HG03521 (cell line): Measurements from ENCODE around the gene FAIM.
"Not testable (repeated sequence)": the region's sequence is repeated elsewhere in the genome, so short reads cannot be mapped to it uniquely, and the experiment has no call there.

ENCODE experiments used
- ATAC-seq: cut with Tn5 transposase; IDR thresholded peaks from one replicate; pipeline ENCODE4 v1.9.1; 2021; ENCODE audit warnings: mild to moderate bottlenecking, moderate library complexity; ENCODE audit not compliant: unreplicated experiment

The FAIM gene

GRCh38 chr3:138600100-138600745 lies 8.3 kb upstream of the FAIM start:
- no peak for ATAC-seq

GRCh38 chr3:138601661-138602060 lies 6.9 kb upstream of the FAIM start:
- not testable (repeated sequence) for ATAC-seq

DNA sequence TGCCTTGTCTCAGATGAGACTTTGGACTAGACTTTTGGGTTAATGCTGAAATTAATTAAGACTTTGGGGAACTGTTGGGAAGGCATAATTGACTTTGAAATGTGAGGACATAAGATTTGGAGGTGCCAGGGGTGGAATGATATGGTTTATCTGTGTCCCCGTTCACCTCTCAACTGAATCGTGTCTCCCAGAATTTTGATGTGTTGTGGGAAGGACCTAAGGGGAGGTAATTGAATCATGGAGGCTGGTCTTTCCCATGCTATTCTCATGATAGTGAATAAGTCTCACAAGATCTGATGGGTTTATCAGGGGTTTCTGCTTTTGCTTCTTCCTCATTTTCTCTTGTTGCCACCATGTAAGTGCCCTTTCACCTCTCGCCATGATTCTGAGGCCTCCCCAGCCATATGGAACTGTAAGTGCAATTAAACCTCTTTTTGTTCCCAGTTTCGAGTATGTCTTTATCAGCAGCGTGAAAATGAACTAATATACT lies 4.4 kb upstream of the FAIM start:
- not testable (repeated sequence) for ATAC-seq

GRCh38 chr3:138609898-138610266 lies 1.3 kb downstream of the FAIM start:
- ATAC-seq = no peak

DNA sequence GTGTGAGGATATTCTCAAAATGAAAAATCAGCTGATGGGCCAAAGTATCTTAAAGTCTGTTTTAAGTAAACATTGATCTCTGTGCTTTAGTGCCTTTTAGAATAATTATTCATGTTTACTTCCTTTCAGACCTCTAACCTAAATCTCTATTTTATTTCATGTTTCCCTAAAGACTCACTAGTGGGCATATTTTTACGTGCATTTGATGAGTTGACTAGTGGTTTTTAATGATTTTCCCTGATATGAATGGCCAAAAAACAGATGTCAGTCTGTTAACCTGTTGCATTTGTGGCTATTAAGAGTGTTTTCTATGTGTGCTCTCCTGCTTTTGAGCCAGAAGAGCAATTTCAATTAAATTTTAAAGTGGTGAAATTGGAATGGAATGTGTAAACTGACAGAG lies 6.9 kb downstream of the FAIM start:
- no peak for ATAC-seq

DNA sequence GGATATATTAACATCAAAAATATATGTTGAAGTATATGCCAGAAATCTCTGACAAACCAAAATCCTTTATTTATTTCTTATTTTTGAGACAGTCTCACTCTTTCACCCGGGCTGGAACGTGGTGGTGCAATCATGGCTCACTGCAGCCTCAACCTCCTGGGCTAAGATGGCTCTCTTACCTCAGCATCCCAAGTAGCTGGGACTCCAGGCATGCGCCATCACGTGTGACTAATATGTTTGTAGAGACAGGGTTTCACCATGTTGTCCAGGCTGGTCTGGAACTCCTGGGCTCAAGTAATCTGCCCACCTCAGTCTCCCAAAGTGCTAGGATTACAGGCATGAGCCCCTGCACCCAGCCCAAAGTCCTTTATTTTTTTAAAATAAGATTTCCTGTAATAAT lies 11.9 kb downstream of the FAIM start:
- ATAC-seq = no peak

GRCh38 chr3:138624518-138624917 lies 15.9 kb downstream of the FAIM start:
- ATAC-seq = no peak

GRCh38 chr3:138625707-138626365 lies 17.3 kb downstream of the FAIM start:
- no peak for ATAC-seq

- no peak for ATAC-seq
These were observed 21.0 kb downstream of the FAIM start for GRCh38 chr3:138629526-138629925.

GRCh38 chr3:138638641-138639040 lies 30.1 kb downstream of the FAIM start:
- ATAC-seq = no peak

DNA sequence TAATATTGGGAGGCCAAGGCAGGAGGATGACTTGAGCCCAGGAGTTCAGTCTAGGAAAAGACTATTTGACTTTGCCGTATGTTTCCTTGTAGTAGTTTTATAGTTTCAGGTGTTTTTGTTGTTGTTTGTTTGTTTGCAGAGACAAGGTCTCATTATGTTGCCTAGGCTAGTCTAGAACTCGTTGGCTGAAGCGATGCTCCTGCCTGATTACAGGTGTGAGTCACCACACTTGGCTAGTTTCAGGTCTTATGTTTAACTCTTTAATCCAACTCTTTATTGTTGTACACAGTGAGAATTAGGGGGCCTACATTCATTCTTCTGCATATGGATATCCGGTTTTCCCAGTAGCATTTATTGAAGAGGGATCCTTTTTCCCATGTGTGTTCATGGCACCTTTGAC lies 32.0 kb downstream of the FAIM start:
- ATAC-seq = no peak

GRCh38 chr3:138642226-138642926 lies 33.8 kb downstream of the FAIM start:
- no peak for ATAC-seq

- no peak for ATAC-seq
These were observed 34.3 kb downstream of the FAIM start for GRCh38 chr3:138642927-138643253.

GRCh38 chr3:138646008-138646407 lies 37.4 kb downstream of the FAIM start:
- no peak for ATAC-seq

DNA sequence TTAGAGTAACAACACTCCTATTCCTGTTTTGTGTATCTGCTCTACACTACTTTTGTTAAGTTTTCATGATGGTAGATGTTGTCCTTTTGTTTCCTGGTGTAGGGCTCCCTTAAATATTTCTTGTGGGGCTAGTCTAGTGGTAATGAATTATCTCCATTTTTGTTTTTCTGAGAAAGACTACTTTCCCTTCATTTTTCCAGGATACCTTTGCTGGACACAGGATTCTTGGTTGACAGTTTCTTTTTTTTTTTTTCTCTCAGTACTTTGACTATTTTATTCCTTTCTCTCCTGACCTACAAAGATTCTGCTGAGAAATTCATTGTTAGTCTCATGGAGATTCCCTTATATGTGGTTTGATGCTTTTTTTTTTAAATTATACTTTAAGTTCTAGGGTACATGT lies 37.9 kb downstream of the FAIM start:
- ATAC-seq = no peak

GRCh38 chr3:138649134-138649533 lies 40.6 kb downstream of the FAIM start:
- no peak for ATAC-seq

DNA sequence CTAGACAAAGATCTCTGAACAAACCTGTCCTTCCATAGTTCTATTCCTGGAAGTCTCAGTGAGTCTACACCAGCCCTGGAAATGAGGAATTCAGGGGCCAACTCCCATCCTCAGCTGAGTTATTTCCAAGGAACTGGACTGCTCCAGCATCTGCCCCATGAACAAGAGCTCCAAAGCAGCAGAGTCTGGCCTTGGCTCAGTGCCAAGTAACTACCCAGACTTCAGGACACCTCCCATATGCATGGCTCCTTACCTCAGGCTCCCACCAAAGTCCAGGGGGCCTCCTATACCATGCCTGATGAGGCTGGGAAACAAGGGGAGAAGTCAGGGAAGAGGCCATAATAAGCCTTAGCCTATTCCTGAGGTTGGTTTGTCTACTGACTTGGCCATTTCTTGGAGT lies 45.0 kb downstream of the FAIM start:
- ATAC-seq = no peak

- ATAC-seq = no peak
These were observed 48.9 kb downstream of the FAIM start for GRCh38 chr3:138657508-138657907.

- ATAC-seq = no peak
These were observed 59.5 kb downstream of the FAIM start for GRCh38 chr3:138668107-138668506.

DNA sequence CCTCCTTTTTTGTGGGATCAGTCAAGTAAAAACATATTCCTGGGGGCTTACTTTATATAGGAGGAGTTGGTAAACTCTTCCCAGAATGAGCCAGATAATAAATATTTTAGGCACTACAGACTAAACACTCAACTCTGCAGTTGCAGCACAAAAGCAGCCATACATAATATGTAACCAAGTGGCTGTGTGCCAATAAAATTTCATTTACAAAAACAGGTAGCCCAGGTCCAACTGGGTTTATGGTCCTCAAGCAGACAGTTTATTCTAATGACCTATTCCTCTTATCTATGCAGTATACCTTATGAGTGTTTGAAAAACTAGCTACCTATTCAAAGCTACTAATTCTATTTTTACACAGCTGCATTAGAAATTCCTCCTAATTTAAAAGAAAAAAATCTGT lies 61.8 kb downstream of the FAIM start:
- no peak for ATAC-seq

DNA sequence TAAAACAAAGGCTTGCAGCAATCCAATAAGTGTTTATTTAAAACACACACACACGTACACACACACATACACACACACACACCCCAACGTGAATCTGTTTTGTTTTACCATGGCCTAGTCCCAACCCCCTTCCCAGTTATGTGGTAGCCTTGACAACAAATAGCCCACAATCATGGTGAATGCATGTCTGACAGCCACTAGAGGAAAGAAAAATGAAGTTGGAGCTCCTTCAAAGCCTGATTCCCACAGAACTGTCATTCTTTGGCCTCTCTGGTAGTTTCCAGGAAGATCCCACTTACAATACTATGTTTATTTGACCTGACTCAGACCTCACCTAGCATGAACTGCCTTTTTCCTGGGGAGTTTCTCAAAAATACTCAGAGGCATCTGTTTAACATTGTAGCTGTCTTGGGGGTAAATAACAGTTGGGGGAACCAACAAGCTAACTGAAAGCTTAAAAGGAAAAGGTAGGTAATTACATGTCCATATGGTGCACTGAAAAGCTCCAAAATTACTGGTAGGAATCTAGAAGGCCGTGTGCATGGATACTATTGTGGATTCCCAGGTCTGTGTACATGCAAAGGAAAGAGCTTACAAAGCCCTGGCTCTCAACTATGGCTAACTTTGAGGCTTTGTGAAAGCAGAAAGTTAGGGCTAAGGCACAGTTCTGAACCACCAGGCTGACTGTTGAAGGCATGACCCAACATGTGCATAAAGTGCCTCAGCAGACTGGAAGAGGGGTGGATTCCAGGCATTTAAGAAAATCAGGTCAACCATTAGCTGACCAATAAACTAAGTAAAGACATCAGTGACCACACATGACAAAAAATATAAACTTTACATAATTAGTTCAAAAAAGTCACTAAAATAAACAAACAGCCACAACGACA lies 65.3 kb downstream of the FAIM start:
- no peak for ATAC-seq
